K562 (cell line): Measurements from ENCODE around the gene EPSTI1. TPM values are rescaled to one million over a fixed set of nuclear protein-coding genes. Genes with fewer than 3 reads are reported as not detected.

Source experiments
- ATAC-seq: fragments of 200-7000 bp; cut with Tn5 transposase; 3 replicates; pipeline ENCODE4 v1.9.1; 2020; ENCODE audit warnings: moderate library complexity
- BruUV-seq: library from RNA; stranded (reverse); fragments of 400-500 nt; replicated peaks from 2 replicates; lab custom pipeline; 2021; lab: Mats Ljungman, UMichigan
- CTCF ChIA-PET: fragments of 300-600 bp; formaldehyde crosslinking; extraction: SDS; loops from one replicate; lab custom pipeline; 2021; ENCODE audit warnings: low intra/inter-chr PET ratio; lab: Yijun Ruan, JAX
- POLR2A ChIA-PET: fragments of 300-600, 350-650 bp; sonication (Branson Sonifier 250); formaldehyde crosslinking; extraction: SDS; loops from one replicate; lab custom pipeline; 2021; ENCODE audit warnings: antibody characterized with exemption, inconsistent platforms; lab: Yijun Ruan, JAX
- DNase-seq, 4 experiments: peaks; one replicate each; pipeline versions ENCODE4 v3.0.0 to v3.0.0-alpha.2; 2011 to 2018; ENCODE audit warnings: low spot score in 3 of 4, mixed read lengths in 3 of 4; ENCODE audit errors: extremely low read depth in 1 of 4
- FAIRE-seq: peaks from 2 replicates; lab custom pipeline; 2011; peaks lifted over from hg19 to GRCh38; lab: Jason Lieb, UNC
- H2AFZ ChIP-seq: 2 replicates; pipeline ENCODE4 v1.6.0; 2011; ENCODE audit warnings: low read depth, low read length, control low read depth, inconsistent platforms
- H3K27ac ChIP-seq: fragments of 200-600 bp; 3 replicates; pipeline ENCODE4 v1.8.0; 2011; ENCODE audit warnings: low read depth, mild to moderate bottlenecking, control low read depth, inconsistent platforms, low read length, moderate library complexity, mixed read lengths; ENCODE audit errors: extremely low read depth
- H3K27me3 ChIP-seq, 2 experiments: fragments of 300-600 bp in 1 of 2; 2 replicates in 1 of 2; 3 replicates in 1 of 2; pipeline versions ENCODE4 v1.6.0 to v1.8.0; 2011; ENCODE audit warnings: inconsistent platforms in 2 of 2, low read length in 2 of 2, mild to moderate bottlenecking in 1 of 2, mixed read lengths in 1 of 2, moderate library complexity in 1 of 2; ENCODE audit not compliant: control insufficient read depth in 2 of 2, insufficient read depth in 2 of 2
- H3K36me3 ChIP-seq: fragments of 300-600 bp; 3 replicates; pipeline ENCODE4 v1.8.0; 2011; ENCODE audit warnings: mild to moderate bottlenecking, low read length, inconsistent platforms; ENCODE audit not compliant: control insufficient read depth, insufficient read depth
- H3K4me1 ChIP-seq, 2 experiments: fragments of 200-600 bp in 1 of 2; replicated peaks in 1 of 2; 2 replicates in 1 of 2; 3 replicates in 1 of 2; pipeline versions ENCODE4 v1.5.1 to v1.8.0; 2011; ENCODE audit warnings: inconsistent platforms in 2 of 2, low read length in 2 of 2, mild to moderate bottlenecking in 1 of 2, mixed read lengths in 1 of 2, moderate library complexity in 1 of 2; ENCODE audit not compliant: control insufficient read depth in 2 of 2, insufficient read depth in 2 of 2
- H3K4me2 ChIP-seq: 2 replicates; pipeline ENCODE4 v1.6.1; 2011; ENCODE audit warnings: low read length, control low read depth, inconsistent platforms, mixed read lengths; ENCODE audit not compliant: insufficient read depth
- H3K4me3 ChIP-seq: fragments of 200-600 bp; sonication (generic), shearing (Covaris generic); 2 replicates; pipeline ENCODE4 v1.5.1; 2016; ENCODE audit warnings: control low read depth, inconsistent platforms
- H3K79me2 ChIP-seq: fragments of 200-600 bp; 3 replicates; pipeline ENCODE4 v1.8.0; 2011; ENCODE audit warnings: low read length, inconsistent platforms; ENCODE audit not compliant: control insufficient read depth, insufficient read depth
- H3K9ac ChIP-seq, 2 experiments: 2 replicates each; pipeline versions ENCODE4 v1.6.0 to v1.6.1; 2011; ENCODE audit warnings: low read depth in 2 of 2, low read length in 2 of 2, control low read depth in 1 of 2, inconsistent platforms in 1 of 2, mild to moderate bottlenecking in 1 of 2, mixed read lengths in 1 of 2; ENCODE audit not compliant: insufficient read depth in 1 of 2
- H3K9me1 ChIP-seq: one replicate; pipeline ENCODE4 v1.6.0; 2011; ENCODE audit warnings: inconsistent platforms, mild to moderate bottlenecking, low read length, moderate library complexity; ENCODE audit not compliant: control insufficient read depth, insufficient read depth
- H3K9me3 ChIP-seq: replicated peaks from 2 replicates; pipeline ENCODE4 v1.5.1; 2011; ENCODE audit warnings: low read depth, low read length, inconsistent platforms; ENCODE audit not compliant: control insufficient read depth, insufficient read depth
- H4K20me1 ChIP-seq: replicated peaks from 2 replicates; pipeline ENCODE4 v1.6.1; 2011; ENCODE audit warnings: low read length, inconsistent platforms, mixed read lengths; ENCODE audit not compliant: control insufficient read depth, insufficient read depth
- CBFB ChIP-seq: sonication (generic); formaldehyde crosslinking; IDR thresholded peaks from 2 replicates; pipeline ENCODE4 v1.4.0; 2020; ENCODE audit warnings: mild to moderate bottlenecking, missing genetic modification reagents
- CCNT2 ChIP-seq: IDR thresholded peaks from 2 replicates; pipeline ENCODE4 v1.6.1; 2011; ENCODE audit warnings: borderline replicate concordance, low read depth, mild to moderate bottlenecking, moderate library complexity, mixed read lengths, low read length; ENCODE audit not compliant: insufficient read length; ENCODE audit errors: extremely low read depth
- DIDO1 ChIP-seq: fragments of 450-650 bp; IDR thresholded peaks from 2 replicates; pipeline ENCODE4 v1.6.1; 2016; ENCODE audit warnings: low read depth, missing biosample characterization, missing genetic modification characterization
- MAFF ChIP-seq: IDR thresholded peaks from 2 replicates; pipeline ENCODE4 v1.6.1; 2012; ENCODE audit warnings: low read length, improper control_type of control experiment
- MAZ ChIP-seq, 2 experiments: fragments of 450-650 bp in 1 of 2; sonication (generic) in 1 of 2; formaldehyde crosslinking; IDR thresholded peaks in 1 of 2; conservative IDR thresholded peaks in 1 of 2; 2 replicates each; pipeline versions ENCODE4 v1.4.0 to v1.5.0; 2020; ENCODE audit warnings: mild to moderate bottlenecking in 1 of 2, missing genetic modification reagents in 1 of 2
- NR2F6 ChIP-seq: fragments of 450-650 bp; formaldehyde crosslinking; IDR thresholded peaks from 2 replicates; pipeline ENCODE4 v1.4.0; 2020; ENCODE audit warnings: mild to moderate bottlenecking
- NR4A1 ChIP-seq, 2 experiments: fragments of 250-450 bp in 1 of 2; fragments of 450-650 bp in 1 of 2; sonication (Bioruptor Pico) in 1 of 2; IDR thresholded peaks; 2 replicates each; pipeline versions ENCODE4 v1.4.0 to v1.6.1; 2016 to 2020; ENCODE audit warnings: mild to moderate bottlenecking in 2 of 2, missing compliant biosample characterization in 1 of 2, missing genetic modification characterization in 1 of 2, moderate library complexity in 1 of 2
- PHF21A ChIP-seq: fragments of 450-650 bp; IDR thresholded peaks from 2 replicates; pipeline ENCODE4 v1.6.1; 2017; ENCODE audit warnings: low read depth, borderline replicate concordance
- POLR2B ChIP-seq: fragments of 450-650 bp; IDR thresholded peaks from 2 replicates; pipeline ENCODE4 v1.6.1; 2018; ENCODE audit warnings: low read depth; ENCODE audit not compliant: partially characterized antibody
- RBM22 ChIP-seq: fragments of 200-400 bp; formaldehyde crosslinking; IDR thresholded peaks from 2 replicates; pipeline ENCODE4 v1.6.1; 2018; ENCODE audit warnings: low read length, low read depth; ENCODE audit not compliant: poor library complexity, severe bottlenecking
- SPI1 ChIP-seq: IDR thresholded peaks from 2 replicates; pipeline ENCODE4 v1.6.1; 2011; ENCODE audit warnings: low read depth, low read length, control low read depth, borderline replicate concordance
- ZNF174 ChIP-seq: fragments of 250-450 bp; sonication (Bioruptor Pico); IDR thresholded peaks from 2 replicates; pipeline ENCODE4 v1.4.0; 2020; ENCODE audit warnings: mild to moderate bottlenecking
- ZNF551 ChIP-seq: fragments of 250-450 bp; sonication (Bioruptor Pico); IDR thresholded peaks from 2 replicates; pipeline ENCODE4 v1.5.0; 2021; ENCODE audit warnings: mild to moderate bottlenecking, moderate library complexity
- ZNF586 ChIP-seq: fragments of 450-650 bp; formaldehyde crosslinking; conservative IDR thresholded peaks from 2 replicates; pipeline ENCODE4 v1.4.0; 2020; ENCODE audit warnings: mild to moderate bottlenecking, moderate library complexity
- ZNF695 ChIP-seq: fragments of 450-650 bp; formaldehyde crosslinking; IDR thresholded peaks from 2 replicates; pipeline ENCODE4 v1.4.0; 2020; ENCODE audit warnings: mild to moderate bottlenecking, moderate library complexity
- WGBS: fragments of 100-300 bp; shearing (Covaris generic); methylation state at CpG from one replicate; pipeline ENCODE4 v1.1.6; 2016; ENCODE audit warnings: low coverage, mixed read lengths; ENCODE audit not compliant: insufficient coverage; ENCODE audit errors: missing lambda C conversion rate; 5-methylcytosine and 5-hydroxymethylcytosine counted together
- in situ Hi-C: fragments of 300-500 bp; cut with MboI; formaldehyde crosslinking; loops from 4 replicates; pipeline ENCODE4 v1.15.0; 2018; ENCODE audit warnings: inconsistent platforms, mixed read lengths
- intact Hi-C: fragments of 100-400 bp; cut with micrococcal nuclease; formaldehyde crosslinking; loops from 2 replicates; pipeline ENCODE4 v1.14.2; 2022
- polyA plus RNA-seq, 8 experiments: library from polyadenylated mRNA; depleted of rRNA in 4 of 8; stranded (reverse) in 5 of 8; unstranded in 3 of 8; fragments of >200 nt; fragmentation: Nextera tagmentation in 2 of 8; fragmentation: Illumina TruSeq in 1 of 8; extraction: Ambion mirVana in 2 of 8; extraction: Trizol in 1 of 8; gene quantifications; 2 replicates each; pipeline versions ENCODE4 v1.2.1 to v1.2.3, GENCODE V29; 2011 to 2014; ENCODE audit warnings: inconsistent platforms in 1 of 8, missing spikeins in 1 of 8
- total RNA-seq, 7 experiments: library from RNA; depleted of rRNA in 6 of 7; stranded (reverse); fragments of >200 nt in 6 of 7; fragmentation: Illumina TruSeq in 2 of 7; extraction: Trizol in 2 of 7; gene quantifications; 2 replicates each; pipeline versions ENCODE4 v1.2.1 to v1.2.3, GENCODE V29; 2011 to 2021; ENCODE audit warnings: low replicate concordance in 1 of 7
- TF ChIP-seq, protein P1 (sequence below): sonication (generic); formaldehyde crosslinking; IDR thresholded peaks from 2 replicates; pipeline ENCODE4 v1.9.0; 2022; ENCODE audit warnings: mild to moderate bottlenecking, missing genetic modification reagents
- TF ChIP-seq, protein P2 (sequence below), 2 experiments: IDR thresholded peaks; 2 replicates each; pipeline ENCODE4 v1.6.1; 2012; ENCODE audit warnings: improper control_type of control experiment in 2 of 2, low read depth in 2 of 2, low read length in 2 of 2, borderline replicate concordance in 1 of 2
- TF ChIP-seq, protein P3 (sequence below): fragments of 450-650 bp; IDR thresholded peaks from 2 replicates; pipeline ENCODE4 v1.6.1; 2016

EPSTI1 gene
- total and polyA plus RNA-seq, 9 of the 15 experiments (the other 6 are each of a cell fraction or from before 2014, with no cell fraction given), result 0.18 to 1.0 TPM; not detected in 7

DNA sequence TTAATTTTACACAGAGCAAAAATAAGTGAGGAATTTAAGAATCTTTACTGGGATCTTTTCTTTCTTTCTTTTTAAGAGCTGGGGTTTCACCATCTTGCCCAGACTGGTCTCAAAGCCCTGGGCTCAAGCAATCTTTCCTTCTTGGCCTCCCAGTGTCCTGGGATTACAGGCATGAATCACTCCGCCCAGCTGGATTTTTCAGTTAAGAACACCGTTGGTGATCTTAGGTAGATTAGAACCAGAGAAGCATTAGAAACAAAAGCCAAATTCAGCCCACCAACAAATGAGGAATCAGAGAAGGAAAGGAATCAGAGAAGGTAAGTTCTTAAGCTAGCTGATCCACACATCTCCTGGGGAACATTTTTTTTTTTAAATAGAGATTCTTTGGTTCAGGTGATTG lies 34.2 kb downstream of the EPSTI1 start (continued):
- TF ChIP-seq NR4A1 (CRISPR knock-in tag; IDR thresholded peaks at IDR 0.05), result no peak
- TF ChIP-seq NR4A1 (tag; IDR thresholded peaks at IDR 0.05), result no peak
- no peak for TF ChIP-seq RBM22
- no peak for TF ChIP-seq CBFB (CRISPR knock-in tag)
- TF ChIP-seq ZNF695 (CRISPR knock-in tag), result no peak
- no peak for TF ChIP-seq PHF21A
- no peak for TF ChIP-seq MAZ (CRISPR knock-in tag; conservative IDR thresholded peaks at IDR 0.05 in 1 of 2, IDR thresholded peaks at IDR 0.05 in 1 of 2)

DNA sequence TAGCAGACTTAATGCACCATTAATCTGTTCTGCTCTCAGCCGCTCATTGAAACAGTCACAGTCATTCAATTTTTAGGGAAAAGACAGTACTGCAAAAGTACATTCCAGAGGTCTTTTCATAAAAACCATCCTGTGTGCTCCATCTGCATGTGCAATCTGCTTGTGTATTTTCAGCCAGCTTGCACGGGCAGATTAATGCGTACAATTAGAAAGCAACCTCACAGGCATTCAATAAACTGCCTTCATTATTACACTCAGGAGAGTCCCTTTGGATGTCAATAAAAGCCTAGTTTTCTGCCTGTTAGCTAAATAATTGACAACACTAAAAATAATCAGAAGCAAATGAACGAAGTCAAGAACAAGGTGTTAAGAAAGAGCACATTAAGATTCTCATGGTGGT lies 41.9 kb downstream of the EPSTI1 start:
- Histone ChIP-seq H3K9me3 (no peaks in the 10 kb centered on the region), H3K4me1 (no peaks in the 10 kb centered on the region), H3K4me2 (no peak overlapping the region), H3K79me2 (no peaks in the 10 kb centered on the region), H3K9me1 (no peaks in the 10 kb centered on the region), H2AFZ (no peak overlapping the region), H3K36me3 (no peaks in the 10 kb centered on the region), H3K27me3 (no peaks in the 10 kb centered on the region), H3K27ac (no peak overlapping the region), H3K4me3 (no peak overlapping the region), H4K20me1 (no peaks in the 10 kb centered on the region), H3K9ac (no peak overlapping the region)
- intact Hi-C loops, result no loop called here
- ChIA-PET CTCF (no interaction called here), POLR2A (no interaction called here)
- FAIRE-seq, result no peak
- no peak for TF ChIP-seq MAFF
- TF ChIP-seq NR2F6, result no peak
- no peak for TF ChIP-seq CCNT2
- no peak for TF ChIP-seq ZNF174 (CRISPR knock-in tag)
- no peak for TF ChIP-seq SPI1
- TF ChIP-seq, protein P1, sequence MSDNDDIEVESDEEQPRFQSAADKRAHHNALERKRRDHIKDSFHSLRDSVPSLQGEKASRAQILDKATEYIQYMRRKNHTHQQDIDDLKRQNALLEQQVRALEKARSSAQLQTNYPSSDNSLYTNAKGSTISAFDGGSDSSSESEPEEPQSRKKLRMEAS (CRISPR knock-in tag), result no peak
- TF ChIP-seq POLR2B, result no peak
- no peak for TF ChIP-seq DIDO1 (tag)
- TF ChIP-seq ZNF586 (CRISPR knock-in tag), result no peak
- TF ChIP-seq ZNF551 (CRISPR knock-in tag), result no peak
- TF ChIP-seq, protein P2, sequence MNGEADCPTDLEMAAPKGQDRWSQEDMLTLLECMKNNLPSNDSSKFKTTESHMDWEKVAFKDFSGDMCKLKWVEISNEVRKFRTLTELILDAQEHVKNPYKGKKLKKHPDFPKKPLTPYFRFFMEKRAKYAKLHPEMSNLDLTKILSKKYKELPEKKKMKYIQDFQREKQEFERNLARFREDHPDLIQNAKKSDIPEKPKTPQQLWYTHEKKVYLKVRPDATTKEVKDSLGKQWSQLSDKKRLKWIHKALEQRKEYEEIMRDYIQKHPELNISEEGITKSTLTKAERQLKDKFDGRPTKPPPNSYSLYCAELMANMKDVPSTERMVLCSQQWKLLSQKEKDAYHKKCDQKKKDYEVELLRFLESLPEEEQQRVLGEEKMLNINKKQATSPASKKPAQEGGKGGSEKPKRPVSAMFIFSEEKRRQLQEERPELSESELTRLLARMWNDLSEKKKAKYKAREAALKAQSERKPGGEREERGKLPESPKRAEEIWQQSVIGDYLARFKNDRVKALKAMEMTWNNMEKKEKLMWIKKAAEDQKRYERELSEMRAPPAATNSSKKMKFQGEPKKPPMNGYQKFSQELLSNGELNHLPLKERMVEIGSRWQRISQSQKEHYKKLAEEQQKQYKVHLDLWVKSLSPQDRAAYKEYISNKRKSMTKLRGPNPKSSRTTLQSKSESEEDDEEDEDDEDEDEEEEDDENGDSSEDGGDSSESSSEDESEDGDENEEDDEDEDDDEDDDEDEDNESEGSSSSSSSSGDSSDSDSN (IDR thresholded peaks at IDR 0.05; ENCODE audit: borderline replicate concordance in 1 of 2, low read depth in 2 of 2, low read length in 2 of 2), result no peak
- TF ChIP-seq, protein P3, sequence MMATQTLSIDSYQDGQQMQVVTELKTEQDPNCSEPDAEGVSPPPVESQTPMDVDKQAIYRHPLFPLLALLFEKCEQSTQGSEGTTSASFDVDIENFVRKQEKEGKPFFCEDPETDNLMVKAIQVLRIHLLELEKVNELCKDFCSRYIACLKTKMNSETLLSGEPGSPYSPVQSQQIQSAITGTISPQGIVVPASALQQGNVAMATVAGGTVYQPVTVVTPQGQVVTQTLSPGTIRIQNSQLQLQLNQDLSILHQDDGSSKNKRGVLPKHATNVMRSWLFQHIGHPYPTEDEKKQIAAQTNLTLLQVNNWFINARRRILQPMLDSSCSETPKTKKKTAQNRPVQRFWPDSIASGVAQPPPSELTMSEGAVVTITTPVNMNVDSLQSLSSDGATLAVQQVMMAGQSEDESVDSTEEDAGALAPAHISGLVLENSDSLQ, result no peak
- 2% methylated on average over 4 of the region's 4 CpGs for WGBS
- ATAC-seq, result no peak
- no peak for DNase-seq
- in situ Hi-C loops, result no loop called here
- BruUV-seq, result no TSS peak
